Peyer's patch (tissue), 4 donors: Measurements from ENCODE around the gene CAVIN4.

Experiments used
- POLR2A ChIP-seq, 2 donors: fragments of 450-650 bp; IDR thresholded peaks; one replicate each; pipeline ENCODE4 v1.5.1; 2017; ENCODE audit warnings: antibody characterized with exemption in 2 of 2, mild to moderate bottlenecking in 2 of 2, moderate library complexity in 2 of 2
- TF ChIP-seq, protein P1 (sequence below), 6 experiments: fragments of 450-650 bp in 4 of 6; fragments of 200-600 bp in 2 of 6; sonication (generic) in 1 of 6; IDR thresholded peaks; one replicate each; pipeline ENCODE4 v1.5.1; 2017 to 2019; ENCODE audit warnings: antibody characterized with exemption in 6 of 6, mild to moderate bottlenecking in 3 of 6, moderate library complexity in 1 of 6

GRCh38 chr9:100579665-100580064, 1.8 kb downstream of the CAVIN4 start:
- TF ChIP-seq, protein P1, sequence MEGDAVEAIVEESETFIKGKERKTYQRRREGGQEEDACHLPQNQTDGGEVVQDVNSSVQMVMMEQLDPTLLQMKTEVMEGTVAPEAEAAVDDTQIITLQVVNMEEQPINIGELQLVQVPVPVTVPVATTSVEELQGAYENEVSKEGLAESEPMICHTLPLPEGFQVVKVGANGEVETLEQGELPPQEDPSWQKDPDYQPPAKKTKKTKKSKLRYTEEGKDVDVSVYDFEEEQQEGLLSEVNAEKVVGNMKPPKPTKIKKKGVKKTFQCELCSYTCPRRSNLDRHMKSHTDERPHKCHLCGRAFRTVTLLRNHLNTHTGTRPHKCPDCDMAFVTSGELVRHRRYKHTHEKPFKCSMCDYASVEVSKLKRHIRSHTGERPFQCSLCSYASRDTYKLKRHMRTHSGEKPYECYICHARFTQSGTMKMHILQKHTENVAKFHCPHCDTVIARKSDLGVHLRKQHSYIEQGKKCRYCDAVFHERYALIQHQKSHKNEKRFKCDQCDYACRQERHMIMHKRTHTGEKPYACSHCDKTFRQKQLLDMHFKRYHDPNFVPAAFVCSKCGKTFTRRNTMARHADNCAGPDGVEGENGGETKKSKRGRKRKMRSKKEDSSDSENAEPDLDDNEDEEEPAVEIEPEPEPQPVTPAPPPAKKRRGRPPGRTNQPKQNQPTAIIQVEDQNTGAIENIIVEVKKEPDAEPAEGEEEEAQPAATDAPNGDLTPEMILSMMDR (IDR thresholded peaks at IDR 0.05), result no peak
- no peak for TF ChIP-seq POLR2A (IDR thresholded peaks at IDR 0.05)
